Urothelium cell line (cell line): ENCODE data around the gene TOM1.
A peak's percentile ranks its signal among the peaks of the same experiment; 100 is the strongest.

Experiments
- DNase-seq: peaks from one replicate; pipeline ENCODE4 v3.0.0; 2011; ENCODE audit warnings: low spot score, mixed read lengths
- FAIRE-seq: peaks from 2 replicates; lab custom pipeline; 2011; peaks lifted over from hg19 to GRCh38; lab: Jason Lieb, UNC

TOM1 gene

GRCh38 chr22:35343664-35344550, 44.2 kb downstream of the TOM1 start:
- DNase-seq, result no peak
- FAIRE-seq, result peak; percentile 100

- DNase-seq (no peak), FAIRE-seq (no peak)
Observed at GRCh38 chr22:35344956-35345690, 45.4 kb downstream of the TOM1 start.

GRCh38 chr22:35345808-35346505, 46.3 kb downstream of the TOM1 start:
- no peak for DNase-seq

GRCh38 chr22:35346596-35347220, 47.0 kb downstream of the TOM1 start:
- FAIRE-seq, result peak; percentile 30

More at GRCh38 chr22:35345808-35346505, 46.3 kb downstream of the TOM1 start:
- FAIRE-seq, result no peak

GRCh38 chr22:35347462-35347861, 47.8 kb downstream of the TOM1 start:
- DNase-seq (no peak), FAIRE-seq (no peak)

More at GRCh38 chr22:35346596-35347220, 47.0 kb downstream of the TOM1 start:
- DNase-seq, result no peak

- no peak for DNase-seq
- FAIRE-seq, result peak; percentile 88
Observed at GRCh38 chr22:35348026-35348590, 48.4 kb downstream of the TOM1 start.

- FAIRE-seq, result peak; percentile 88
Observed at GRCh38 chr22:35348703-35349102, 49.0 kb downstream of the TOM1 start.

GRCh38 chr22:35349368-35349703, 49.6 kb downstream of the TOM1 start:
- DNase-seq (no peak), FAIRE-seq (no peak)

More at GRCh38 chr22:35348703-35349102, 49.0 kb downstream of the TOM1 start:
- no peak for DNase-seq

GRCh38 chr22:35349704-35350538, 50.2 kb downstream of the TOM1 start:
- DNase-seq (no peak), FAIRE-seq (no peak)

GRCh38 chr22:35350539-35351503, 51.1 kb downstream of the TOM1 start:
- FAIRE-seq (peak; percentile 100), DNase-seq (peak; percentile 100)

- FAIRE-seq (peak; percentile 98), DNase-seq (peak; percentile 57)
Observed at GRCh38 chr22:35352214-35353111, 52.8 kb downstream of the TOM1 start.

GRCh38 chr22:35353318-35353717, 53.6 kb downstream of the TOM1 start:
- peak; percentile 92 for FAIRE-seq
- no peak for DNase-seq

- FAIRE-seq (peak; percentile 13), DNase-seq (no peak)
Observed at GRCh38 chr22:35354068-35354467, 54.4 kb downstream of the TOM1 start.

GRCh38 chr22:35357883-35358621, 58.4 kb downstream of the TOM1 start:
- FAIRE-seq (peak; percentile 100), DNase-seq (peak; percentile 96)

- FAIRE-seq (peak; percentile 99), DNase-seq (peak; percentile 81)
Observed at GRCh38 chr22:35359380-35360065, 59.8 kb downstream of the TOM1 start.

GRCh38 chr22:35361001-35361558, 61.4 kb downstream of the TOM1 start:
- no peak for DNase-seq
- FAIRE-seq, result peak; percentile 76
